Measurements from ENCODE around the gene GM2A. TPM values are rescaled to one million over a fixed set of nuclear protein-coding genes. Genes with fewer than 3 reads are reported as not detected.

Gene GM2A
- total and polyA plus RNA-seq, 2 of the 13 experiments (the other 11 are each of a cell fraction or from before 2014, with no cell fraction given), result 14.6 to 29.6 TPM

DNA sequence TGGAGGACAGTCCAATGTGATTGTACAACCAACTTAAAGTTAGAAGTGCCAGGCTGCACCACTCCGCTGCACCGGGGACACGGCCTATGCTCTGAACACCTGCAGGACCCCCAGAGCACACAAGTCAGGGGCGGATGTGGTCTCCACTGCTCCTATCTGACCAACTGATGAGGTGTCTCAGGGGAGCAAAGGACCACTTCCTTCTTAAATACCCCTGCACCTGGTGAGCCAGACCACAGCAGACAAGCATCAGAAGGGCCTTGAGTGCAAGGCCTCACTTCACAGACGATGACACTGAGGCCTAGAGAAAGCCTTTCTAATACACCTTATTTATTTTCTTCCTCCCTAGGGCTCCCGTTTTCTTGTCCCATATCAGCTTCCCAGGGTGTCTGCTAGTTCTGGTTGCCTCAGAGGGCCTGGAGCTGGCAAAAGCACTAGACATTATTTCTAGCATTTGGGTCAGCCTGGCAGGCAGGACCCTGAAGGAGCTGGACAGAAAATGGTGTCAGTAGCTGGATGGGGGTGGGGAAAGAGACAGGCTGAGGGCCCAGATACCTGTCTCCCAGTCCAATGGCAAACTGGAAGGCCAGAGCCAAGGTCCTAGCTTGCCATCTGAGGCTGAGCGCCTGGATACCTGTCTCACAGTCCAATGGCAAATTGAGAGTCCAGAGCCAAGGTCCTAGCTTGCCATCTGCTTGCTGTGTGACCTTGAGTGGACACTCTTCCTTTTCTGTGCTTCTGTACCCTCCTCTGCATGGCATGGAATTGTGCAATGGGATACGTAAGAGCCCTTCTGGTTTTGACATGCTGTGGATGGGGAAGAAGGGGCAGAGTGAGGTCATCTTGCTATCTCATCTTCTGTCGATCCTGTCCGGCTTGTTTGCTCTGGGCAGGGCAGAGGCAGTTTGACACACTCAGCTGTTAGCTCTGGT is 38.1 kb upstream of the GM2A start (continued):
- TF ChIP-seq MTA1 (CRISPR knock-in tag; IDR thresholded peaks at IDR 0.05; ENCODE audit: borderline replicate concordance), result no peak
- peak; percentile 45; the same call in 1 of the 2 replicates for TF ChIP-seq FOSL2 (CRISPR knock-in tag; IDR thresholded peaks at IDR 0.05)
- no peak for TF ChIP-seq ZNF556 (CRISPR knock-in tag; IDR thresholded peaks at IDR 0.05; ENCODE audit: borderline replicate concordance)
- TF ChIP-seq, protein P1, sequence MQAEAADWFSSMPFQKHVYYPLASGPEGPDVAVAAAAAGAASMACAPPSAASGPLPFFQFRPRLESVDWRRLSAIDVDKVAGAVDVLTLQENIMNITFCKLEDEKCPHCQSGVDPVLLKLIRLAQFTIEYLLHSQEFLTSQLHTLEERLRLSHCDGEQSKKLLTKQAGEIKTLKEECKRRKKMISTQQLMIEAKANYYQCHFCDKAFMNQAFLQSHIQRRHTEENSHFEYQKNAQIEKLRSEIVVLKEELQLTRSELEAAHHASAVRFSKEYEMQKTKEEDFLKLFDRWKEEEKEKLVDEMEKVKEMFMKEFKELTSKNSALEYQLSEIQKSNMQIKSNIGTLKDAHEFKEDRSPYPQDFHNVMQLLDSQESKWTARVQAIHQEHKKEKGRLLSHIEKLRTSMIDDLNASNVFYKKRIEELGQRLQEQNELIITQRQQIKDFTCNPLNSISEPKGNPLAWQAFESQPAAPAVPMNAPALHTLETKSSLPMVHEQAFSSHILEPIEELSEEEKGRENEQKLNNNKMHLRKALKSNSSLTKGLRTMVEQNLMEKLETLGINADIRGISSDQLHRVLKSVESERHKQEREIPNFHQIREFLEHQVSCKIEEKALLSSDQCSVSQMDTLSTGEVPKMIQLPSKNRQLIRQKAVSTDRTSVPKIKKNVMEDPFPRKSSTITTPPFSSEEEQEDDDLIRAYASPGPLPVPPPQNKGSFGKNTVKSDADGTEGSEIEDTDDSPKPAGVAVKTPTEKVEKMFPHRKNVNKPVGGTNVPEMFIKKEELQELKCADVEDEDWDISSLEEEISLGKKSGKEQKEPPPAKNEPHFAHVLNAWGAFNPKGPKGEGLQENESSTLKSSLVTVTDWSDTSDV (CRISPR knock-in tag; IDR thresholded peaks at IDR 0.05), result no peak
- TF ChIP-seq, protein P2, sequence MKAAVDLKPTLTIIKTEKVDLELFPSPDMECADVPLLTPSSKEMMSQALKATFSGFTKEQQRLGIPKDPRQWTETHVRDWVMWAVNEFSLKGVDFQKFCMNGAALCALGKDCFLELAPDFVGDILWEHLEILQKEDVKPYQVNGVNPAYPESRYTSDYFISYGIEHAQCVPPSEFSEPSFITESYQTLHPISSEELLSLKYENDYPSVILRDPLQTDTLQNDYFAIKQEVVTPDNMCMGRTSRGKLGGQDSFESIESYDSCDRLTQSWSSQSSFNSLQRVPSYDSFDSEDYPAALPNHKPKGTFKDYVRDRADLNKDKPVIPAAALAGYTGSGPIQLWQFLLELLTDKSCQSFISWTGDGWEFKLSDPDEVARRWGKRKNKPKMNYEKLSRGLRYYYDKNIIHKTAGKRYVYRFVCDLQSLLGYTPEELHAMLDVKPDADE (CRISPR knock-in tag; IDR thresholded peaks at IDR 0.05), result no peak

DNA sequence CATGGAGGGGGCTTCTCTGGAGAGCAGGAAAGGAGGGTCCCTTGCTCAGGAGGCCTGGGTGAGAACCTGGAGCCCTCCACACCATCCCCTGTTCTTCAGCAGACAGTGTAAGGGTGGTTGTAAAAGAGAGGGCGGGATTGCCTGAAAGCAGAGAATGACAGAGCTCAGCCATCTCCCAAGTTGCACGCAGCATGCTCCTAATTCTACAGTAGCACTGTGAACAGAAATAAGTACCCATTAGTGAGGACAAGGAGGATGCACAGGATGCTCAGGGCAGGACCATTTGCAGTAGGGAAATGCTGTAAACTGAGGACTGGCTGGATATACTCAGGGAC is 37.5 kb upstream of the GM2A start:
- DNase-seq (ENCODE audit: low spot score) (no peak), ATAC-seq (no peak), FAIRE-seq (no peak)
- peaks cover 44% of the 10 kb centered on the region for H3K4me1 ChIP-seq (ENCODE audit: insufficient read depth, low read length)
- POLR2A ChIA-PET, result interaction anchor here (0.9 to 2.5 kb wide), 3 partner anchors 8 to 37 kb away, joined by 3 to 12 read pairs (median 7); partner anchors contain the start of genes CCDC69 and GM2A
- no peaks in the 10 kb centered on the region for H3K36me3 ChIP-seq (replicated peaks in 1 of 2; ENCODE audit: control insufficient read depth in 1 of 2, insufficient read depth in 2 of 2, low read length in 2 of 2)
- no peak overlapping the region for H2AFZ ChIP-seq (ENCODE audit: low read length)
- no peak overlapping the region for H3K4me2 ChIP-seq (ENCODE audit: low read depth, low read length)
- TF ChIP-seq ASH2L (IDR thresholded peaks at IDR 0.05; ENCODE audit: insufficient read length, low read depth, low read length), result no peak
- no peak for TF ChIP-seq ZNF567 (CRISPR knock-in tag; IDR thresholded peaks at IDR 0.05; ENCODE audit: borderline replicate concordance)
- TF ChIP-seq, protein P3, sequence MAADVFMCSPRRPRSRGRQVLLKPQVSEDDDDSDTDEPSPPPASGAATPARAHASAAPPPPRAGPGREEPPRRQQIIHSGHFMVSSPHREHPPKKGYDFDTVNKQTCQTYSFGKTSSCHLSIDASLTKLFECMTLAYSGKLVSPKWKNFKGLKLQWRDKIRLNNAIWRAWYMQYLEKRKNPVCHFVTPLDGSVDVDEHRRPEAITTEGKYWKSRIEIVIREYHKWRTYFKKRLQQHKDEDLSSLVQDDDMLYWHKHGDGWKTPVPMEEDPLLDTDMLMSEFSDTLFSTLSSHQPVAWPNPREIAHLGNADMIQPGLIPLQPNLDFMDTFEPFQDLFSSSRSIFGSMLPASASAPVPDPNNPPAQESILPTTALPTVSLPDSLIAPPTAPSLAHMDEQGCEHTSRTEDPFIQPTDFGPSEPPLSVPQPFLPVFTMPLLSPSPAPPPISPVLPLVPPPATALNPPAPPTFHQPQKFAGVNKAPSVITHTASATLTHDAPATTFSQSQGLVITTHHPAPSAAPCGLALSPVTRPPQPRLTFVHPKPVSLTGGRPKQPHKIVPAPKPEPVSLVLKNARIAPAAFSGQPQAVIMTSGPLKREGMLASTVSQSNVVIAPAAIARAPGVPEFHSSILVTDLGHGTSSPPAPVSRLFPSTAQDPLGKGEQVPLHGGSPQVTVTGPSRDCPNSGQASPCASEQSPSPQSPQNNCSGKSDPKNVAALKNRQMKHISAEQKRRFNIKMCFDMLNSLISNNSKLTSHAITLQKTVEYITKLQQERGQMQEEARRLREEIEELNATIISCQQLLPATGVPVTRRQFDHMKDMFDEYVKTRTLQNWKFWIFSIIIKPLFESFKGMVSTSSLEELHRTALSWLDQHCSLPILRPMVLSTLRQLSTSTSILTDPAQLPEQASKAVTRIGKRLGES (CRISPR knock-in tag; IDR thresholded peaks at IDR 0.05; ENCODE audit: borderline replicate concordance), result no peak
- no peak for TF ChIP-seq EEA1 (CRISPR knock-in tag; IDR thresholded peaks at IDR 0.05; ENCODE audit: borderline replicate concordance)
- CTCF ChIA-PET (ENCODE audit: low intra/inter-chr PET ratio, low total read pairs), result no interaction called here
- H3K4me3 ChIP-seq (replicated peaks in 1 of 3; ENCODE audit: insufficient read depth in 1 of 3, low read depth in 2 of 3, low read length in 3 of 3), result no peak overlapping the region
- in situ Hi-C loops (cut with HindIII; ENCODE audit: extremely low pct_ligation_motif_present, low pct_unique_long_range_greater_than_20kb) (no loop called here), intact Hi-C loops (cut with micrococcal nuclease; ENCODE audit: unreplicated experiment) (no loop called here)
- no peaks in the 10 kb centered on the region for H4K20me1 ChIP-seq (ENCODE audit: insufficient read depth, low read length)
- no peaks in the 10 kb centered on the region for H3K27me3 ChIP-seq (ENCODE audit: control insufficient read depth in 1 of 2, insufficient read depth in 2 of 2, low read length in 2 of 2)
- no TSS peak for BruUV-seq (replicated peaks)
- H3K79me2 ChIP-seq (ENCODE audit: insufficient read depth, low read length), result no peaks in the 10 kb centered on the region
- WGBS (ENCODE audit: low lambda C conversion rate), result 100% methylated on average over 2 of the region's 2 CpGs
- H3K9me3 ChIP-seq (ENCODE audit: low read length), result no peaks in the 10 kb centered on the region
- no peak overlapping the region for H3K27ac ChIP-seq (ENCODE audit: extremely low read length, insufficient read depth, low read length)
- H3K9ac ChIP-seq (ENCODE audit: insufficient read depth, low read depth, low read length), result no peak overlapping the region
